K562 (cell line): ENCODE results near the gene DPAGT1. TPM values are rescaled to one million over a fixed set of nuclear protein-coding genes. Genes with fewer than 3 reads are reported as not detected.

Experiments used
- BRF1 ChIP-seq: IDR thresholded peaks from 3 replicates; pipeline ENCODE4 v1.6.1; 2011; ENCODE audit warnings: borderline replicate concordance, mild to moderate bottlenecking; ENCODE audit not compliant: insufficient read length; ENCODE audit errors: extremely low read depth
- CHCHD3 ChIP-seq: fragments of 250-450 bp; sonication (Bioruptor Pico); IDR thresholded peaks from 2 replicates; pipeline ENCODE4 v2.1.2; 2022; ENCODE audit warnings: mild to moderate bottlenecking
- CSDE1 ChIP-seq, 2 experiments: fragments of 450-650 bp; IDR thresholded peaks; 2 replicates each; pipeline ENCODE4 v1.6.1; 2016; ENCODE audit warnings: mild to moderate bottlenecking in 1 of 2
- DIDO1 ChIP-seq: fragments of 450-650 bp; IDR thresholded peaks from 2 replicates; pipeline ENCODE4 v1.6.1; 2016; ENCODE audit warnings: low read depth, missing biosample characterization, missing genetic modification characterization
- ETV5 ChIP-seq: sonication (generic); formaldehyde crosslinking; IDR thresholded peaks from 2 replicates; pipeline ENCODE4 v1.4.0; 2020; ENCODE audit warnings: low read depth, mild to moderate bottlenecking, missing genetic modification reagents
- HDAC2 ChIP-seq: fragments of 450-650 bp; IDR thresholded peaks from 2 replicates; pipeline ENCODE4 v1.6.1; 2016; ENCODE audit warnings: mild to moderate bottlenecking
- HMGN3 ChIP-seq: IDR thresholded peaks from 2 replicates; pipeline ENCODE4 v1.6.1; 2011; ENCODE audit warnings: borderline replicate concordance, low read depth, mild to moderate bottlenecking, mixed read lengths, low read length; ENCODE audit not compliant: insufficient read length; ENCODE audit errors: extremely low read depth
- LCOR ChIP-seq: sonication (generic); formaldehyde crosslinking; IDR thresholded peaks from 2 replicates; pipeline ENCODE4 v1.8.0; 2022; ENCODE audit warnings: mild to moderate bottlenecking, missing genetic modification reagents
- MED1 ChIP-seq: sonication (generic); formaldehyde crosslinking; IDR thresholded peaks from 2 replicates; pipeline ENCODE4 v1.8.1; 2023; ENCODE audit warnings: missing genetic modification reagents, borderline replicate concordance
- MEIS2 ChIP-seq: fragments of 450-650 bp; IDR thresholded peaks from 2 replicates; pipeline ENCODE4 v1.6.1; 2014; ENCODE audit warnings: mild to moderate bottlenecking; ENCODE audit not compliant: partially characterized antibody
- NCOA6 ChIP-seq: fragments of 450-650 bp; IDR thresholded peaks from 2 replicates; pipeline ENCODE4 v1.6.1; 2017; ENCODE audit warnings: mild to moderate bottlenecking
- NR4A1 ChIP-seq, 2 experiments: fragments of 250-450 bp in 1 of 2; fragments of 450-650 bp in 1 of 2; sonication (Bioruptor Pico) in 1 of 2; IDR thresholded peaks; 2 replicates each; pipeline versions ENCODE4 v1.4.0 to v1.6.1; 2016 to 2020; ENCODE audit warnings: mild to moderate bottlenecking in 2 of 2, missing compliant biosample characterization in 1 of 2, missing genetic modification characterization in 1 of 2, moderate library complexity in 1 of 2
- POLR2AphosphoS5 ChIP-seq: IDR thresholded peaks from 2 replicates; pipeline ENCODE4 v1.6.1; 2011; ENCODE audit warnings: mild to moderate bottlenecking, low read depth, low read length, moderate library complexity; ENCODE audit not compliant: control insufficient read depth, insufficient read depth
- PTBP1 ChIP-seq: fragments of 200-400 bp; formaldehyde crosslinking; IDR thresholded peaks from 2 replicates; pipeline ENCODE4 v1.6.1; 2017; ENCODE audit warnings: low read depth, low read length
- SREBF1 ChIP-seq: fragments of 150-350 bp; IDR thresholded peaks from 2 replicates; pipeline ENCODE4 v1.6.1; 2014; ENCODE audit warnings: antibody characterized with exemption, low read depth, low read length, borderline replicate concordance
- SRSF7 ChIP-seq: fragments of 200-400 bp; formaldehyde crosslinking; optimal IDR thresholded peaks from 2 replicates; pipeline ENCODE3; 2017; ENCODE audit warnings: mild to moderate bottlenecking, low read depth, low read length
- THRAP3 ChIP-seq: fragments of 450-650 bp; IDR thresholded peaks from 2 replicates; pipeline ENCODE4 v1.6.1; 2016; ENCODE audit warnings: mild to moderate bottlenecking, inconsistent platforms, borderline replicate concordance
- ZC3H8 ChIP-seq: fragments of 450-650 bp; IDR thresholded peaks from 2 replicates; pipeline ENCODE4 v1.6.1; 2017
- ZNF143 ChIP-seq: sonication (generic); formaldehyde crosslinking; IDR thresholded peaks from 2 replicates; pipeline ENCODE4 v1.9.0; 2022; ENCODE audit warnings: mild to moderate bottlenecking, missing genetic modification reagents
- ZNF780A ChIP-seq: fragments of 250-450 bp; sonication (Bioruptor Pico); IDR thresholded peaks from 2 replicates; pipeline ENCODE4 v1.5.0; 2021; ENCODE audit warnings: mild to moderate bottlenecking
- polyA plus RNA-seq, 8 experiments: library from polyadenylated mRNA; depleted of rRNA in 4 of 8; stranded (reverse) in 5 of 8; unstranded in 3 of 8; fragments of >200 nt; fragmentation: Nextera tagmentation in 2 of 8; fragmentation: Illumina TruSeq in 1 of 8; extraction: Ambion mirVana in 2 of 8; extraction: Trizol in 1 of 8; gene quantifications; 2 replicates each; pipeline versions ENCODE4 v1.2.1 to v1.2.3, GENCODE V29; 2011 to 2014; ENCODE audit warnings: inconsistent platforms in 1 of 8, missing spikeins in 1 of 8
- total RNA-seq, 7 experiments: library from RNA; depleted of rRNA in 6 of 7; stranded (reverse); fragments of >200 nt in 6 of 7; fragmentation: Illumina TruSeq in 2 of 7; extraction: Trizol in 2 of 7; gene quantifications; 2 replicates each; pipeline versions ENCODE4 v1.2.1 to v1.2.3, GENCODE V29; 2011 to 2021; ENCODE audit warnings: low replicate concordance in 1 of 7
- TF ChIP-seq, protein P1 (sequence below): sonication (generic); formaldehyde crosslinking; IDR thresholded peaks from 2 replicates; pipeline ENCODE4 v1.8.0; 2023; ENCODE audit warnings: mild to moderate bottlenecking, missing genetic modification reagents
- TF ChIP-seq, protein P2 (sequence below): sonication (generic); formaldehyde crosslinking; IDR thresholded peaks from 2 replicates; pipeline ENCODE4 v1.5.0; 2020; ENCODE audit warnings: missing genetic modification reagents
- TF ChIP-seq, protein P3 (sequence below): fragments of 450-650 bp; formaldehyde crosslinking; IDR thresholded peaks from 2 replicates; pipeline ENCODE4 v1.4.0; 2020; ENCODE audit warnings: mild to moderate bottlenecking, moderate library complexity

The DPAGT1 gene
- total and polyA plus RNA-seq, 9 of the 15 experiments (the other 6 are each of a cell fraction or from before 2014, with no cell fraction given) = 29.9 to 135 (median 85.0) TPM

DNA sequence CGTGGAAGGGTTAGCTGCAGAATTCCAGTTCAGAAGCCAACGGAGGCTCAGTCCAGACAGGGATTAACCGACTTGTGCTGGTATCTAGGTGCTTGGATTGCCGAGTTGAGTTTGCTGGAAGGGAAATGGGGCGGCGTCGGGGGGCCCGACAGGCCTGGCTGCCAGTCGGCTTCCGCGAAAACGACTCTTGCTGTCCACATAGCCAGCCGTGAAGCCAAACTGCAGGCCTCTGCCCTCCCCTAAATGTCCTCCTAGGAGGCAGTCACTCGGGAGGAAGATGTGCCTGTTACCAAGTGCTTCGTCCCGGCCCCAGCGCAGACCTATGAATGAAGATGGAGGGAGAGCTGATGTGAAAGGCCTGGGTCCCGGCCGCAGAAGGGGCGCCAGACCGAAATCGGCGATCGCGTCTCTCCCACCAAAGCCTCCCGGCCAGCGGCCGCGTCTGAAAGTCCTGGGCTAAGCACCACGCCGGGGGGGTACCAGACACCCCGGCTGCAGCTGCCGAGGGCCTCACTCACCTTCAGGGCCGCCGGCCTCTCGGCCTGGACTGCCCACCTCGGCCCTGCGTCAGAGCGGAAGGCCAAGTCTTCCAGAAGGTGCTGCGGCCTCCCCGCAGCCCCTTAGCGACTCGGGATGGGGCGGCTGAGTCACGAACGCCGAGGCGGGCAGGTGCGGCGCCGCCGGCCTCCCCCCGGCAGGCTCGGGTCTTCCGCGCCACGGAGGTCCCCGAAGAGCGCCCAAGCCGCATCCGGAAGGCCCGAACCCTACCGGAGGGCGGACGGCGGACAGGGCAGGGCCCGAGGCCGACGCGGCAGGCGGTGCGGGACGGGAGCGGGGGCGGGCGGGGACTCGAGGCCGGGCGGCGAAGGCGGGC is 7.5 kb downstream of the DPAGT1 start (continued):
- no peak for TF ChIP-seq NCOA6
- TF ChIP-seq LCOR = no peak; the same call in 1 of the 2 replicates
- no peak for TF ChIP-seq NR4A1 (CRISPR knock-in tag; IDR thresholded peaks at IDR 0.05)
- no peak for TF ChIP-seq NR4A1 (tag; IDR thresholded peaks at IDR 0.05)
- TF ChIP-seq CHCHD3 = no peak
- TF ChIP-seq ETV5 (CRISPR knock-in tag) = no peak
- TF ChIP-seq POLR2AphosphoS5 = peak; percentile 3; the same call in 1 of the 2 replicates
- no peak for TF ChIP-seq THRAP3
- TF ChIP-seq, protein P1, sequence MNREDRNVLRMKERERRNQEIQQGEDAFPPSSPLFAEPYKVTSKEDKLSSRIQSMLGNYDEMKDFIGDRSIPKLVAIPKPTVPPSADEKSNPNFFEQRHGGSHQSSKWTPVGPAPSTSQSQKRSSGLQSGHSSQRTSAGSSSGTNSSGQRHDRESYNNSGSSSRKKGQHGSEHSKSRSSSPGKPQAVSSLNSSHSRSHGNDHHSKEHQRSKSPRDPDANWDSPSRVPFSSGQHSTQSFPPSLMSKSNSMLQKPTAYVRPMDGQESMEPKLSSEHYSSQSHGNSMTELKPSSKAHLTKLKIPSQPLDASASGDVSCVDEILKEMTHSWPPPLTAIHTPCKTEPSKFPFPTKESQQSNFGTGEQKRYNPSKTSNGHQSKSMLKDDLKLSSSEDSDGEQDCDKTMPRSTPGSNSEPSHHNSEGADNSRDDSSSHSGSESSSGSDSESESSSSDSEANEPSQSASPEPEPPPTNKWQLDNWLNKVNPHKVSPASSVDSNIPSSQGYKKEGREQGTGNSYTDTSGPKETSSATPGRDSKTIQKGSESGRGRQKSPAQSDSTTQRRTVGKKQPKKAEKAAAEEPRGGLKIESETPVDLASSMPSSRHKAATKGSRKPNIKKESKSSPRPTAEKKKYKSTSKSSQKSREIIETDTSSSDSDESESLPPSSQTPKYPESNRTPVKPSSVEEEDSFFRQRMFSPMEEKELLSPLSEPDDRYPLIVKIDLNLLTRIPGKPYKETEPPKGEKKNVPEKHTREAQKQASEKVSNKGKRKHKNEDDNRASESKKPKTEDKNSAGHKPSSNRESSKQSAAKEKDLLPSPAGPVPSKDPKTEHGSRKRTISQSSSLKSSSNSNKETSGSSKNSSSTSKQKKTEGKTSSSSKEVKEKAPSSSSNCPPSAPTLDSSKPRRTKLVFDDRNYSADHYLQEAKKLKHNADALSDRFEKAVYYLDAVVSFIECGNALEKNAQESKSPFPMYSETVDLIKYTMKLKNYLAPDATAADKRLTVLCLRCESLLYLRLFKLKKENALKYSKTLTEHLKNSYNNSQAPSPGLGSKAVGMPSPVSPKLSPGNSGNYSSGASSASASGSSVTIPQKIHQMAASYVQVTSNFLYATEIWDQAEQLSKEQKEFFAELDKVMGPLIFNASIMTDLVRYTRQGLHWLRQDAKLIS (CRISPR knock-in tag) = no peak; the same call in 1 of the 2 replicates
- no peak for TF ChIP-seq HMGN3
- no peak for TF ChIP-seq MED1 (CRISPR knock-in tag)
- no peak for TF ChIP-seq SRSF7
- no peak for TF ChIP-seq HDAC2
- TF ChIP-seq DIDO1 (tag) = no peak
- TF ChIP-seq, protein P2, sequence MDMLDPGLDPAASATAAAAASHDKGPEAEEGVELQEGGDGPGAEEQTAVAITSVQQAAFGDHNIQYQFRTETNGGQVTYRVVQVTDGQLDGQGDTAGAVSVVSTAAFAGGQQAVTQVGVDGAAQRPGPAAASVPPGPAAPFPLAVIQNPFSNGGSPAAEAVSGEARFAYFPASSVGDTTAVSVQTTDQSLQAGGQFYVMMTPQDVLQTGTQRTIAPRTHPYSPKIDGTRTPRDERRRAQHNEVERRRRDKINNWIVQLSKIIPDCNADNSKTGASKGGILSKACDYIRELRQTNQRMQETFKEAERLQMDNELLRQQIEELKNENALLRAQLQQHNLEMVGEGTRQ = no peak
- no peak for TF ChIP-seq BRF1
- TF ChIP-seq ZNF143 = no peak
- TF ChIP-seq SREBF1 = no peak
- TF ChIP-seq CSDE1 (IDR thresholded peaks at IDR 0.05) = no peak
- TF ChIP-seq, protein P3, sequence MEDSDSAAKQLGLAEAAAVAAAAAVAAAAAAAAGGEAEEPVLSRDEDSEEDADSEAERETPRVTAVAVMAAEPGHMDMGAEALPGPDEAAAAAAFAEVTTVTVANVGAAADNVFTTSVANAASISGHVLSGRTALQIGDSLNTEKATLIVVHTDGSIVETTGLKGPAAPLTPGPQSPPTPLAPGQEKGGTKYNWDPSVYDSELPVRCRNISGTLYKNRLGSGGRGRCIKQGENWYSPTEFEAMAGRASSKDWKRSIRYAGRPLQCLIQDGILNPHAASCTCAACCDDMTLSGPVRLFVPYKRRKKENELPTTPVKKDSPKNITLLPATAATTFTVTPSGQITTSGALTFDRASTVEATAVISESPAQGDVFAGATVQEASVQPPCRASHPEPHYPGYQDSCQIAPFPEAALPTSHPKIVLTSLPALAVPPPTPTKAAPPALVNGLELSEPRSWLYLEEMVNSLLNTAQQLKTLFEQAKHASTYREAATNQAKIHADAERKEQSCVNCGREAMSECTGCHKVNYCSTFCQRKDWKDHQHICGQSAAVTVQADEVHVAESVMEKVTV (CRISPR knock-in tag) = no peak
- no peak for TF ChIP-seq ZC3H8
- TF ChIP-seq ZNF780A (CRISPR knock-in tag) = no peak
- peak; percentile 91 for TF ChIP-seq PTBP1
- TF ChIP-seq MEIS2 = no peak
